GM12892 (cell line): ENCODE measurements around the gene OR3A3.

ENCODE experiments used
- POLR2A ChIP-seq: IDR thresholded peaks from 2 replicates; pipeline ENCODE4 v1.6.1; 2011; ENCODE audit warnings: low read depth, low read length, control low read depth
- TAF1 ChIP-seq: IDR thresholded peaks from 2 replicates; pipeline ENCODE4 v1.6.1; 2011; ENCODE audit warnings: low read depth, mild to moderate bottlenecking, control low read depth, low read length, borderline replicate concordance

GRCh38 chr17:3378321-3378720 is 32.8 kb upstream of the OR3A3 start:
- no peak for TF ChIP-seq POLR2A
- no peak for TF ChIP-seq TAF1
